ENCODE results near the gene MRPL48. TPM values are rescaled to one million over a fixed set of nuclear protein-coding genes. Genes with fewer than 3 reads are reported as not detected.
A peak's percentile ranks its signal among the peaks of the same experiment; 100 is the strongest.

MRPL48 gene
- total RNA-seq, 1 donor = 22.5 TPM

DNA sequence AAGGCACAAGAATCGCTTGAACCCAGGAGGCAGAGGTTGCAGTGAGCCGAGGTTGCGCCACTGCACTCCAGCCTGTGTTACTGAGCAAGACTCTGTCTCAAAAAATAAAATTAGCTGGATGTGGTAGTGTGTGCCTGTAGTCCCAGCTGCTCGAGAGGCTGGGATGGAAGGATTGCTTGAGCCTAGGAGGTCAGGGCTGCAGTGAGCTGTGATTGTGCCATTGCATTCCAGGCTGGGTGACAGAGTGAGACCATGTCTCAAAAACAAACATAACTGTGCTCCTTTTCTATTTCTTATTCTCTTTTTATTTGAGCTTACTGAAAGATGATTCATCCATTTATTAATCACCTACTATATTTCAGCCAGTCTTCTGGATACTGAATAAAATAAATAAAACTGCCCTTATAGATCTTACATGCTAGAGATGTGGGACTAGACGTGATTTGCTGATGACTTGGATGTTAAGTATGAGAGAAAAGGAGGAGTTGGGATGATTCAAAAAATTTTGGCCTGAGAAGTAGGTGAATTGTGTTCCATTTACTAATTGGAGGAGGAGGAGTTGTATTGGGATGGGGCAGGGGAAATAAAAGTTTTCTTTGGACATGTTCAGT is 107.2 kb downstream of the MRPL48 start:
- DNase-seq (ENCODE audit: low read depth) = no peak

GRCh38 chr11:73902303-73902702 is 114.6 kb downstream of the MRPL48 start:
- no peak overlapping the region for H3K4me3 ChIP-seq (ENCODE audit: low read depth, low read length)
- DNase-seq (ENCODE audit: low read depth) = no peak
- TF ChIP-seq CTCF (IDR thresholded peaks at IDR 0.05; ENCODE audit: insufficient read depth, low read depth, low read length) = no peak

More for the DNA sequence above, 107.2 kb downstream of the MRPL48 start:
- H3K4me3 ChIP-seq (ENCODE audit: low read depth, low read length) = no peak overlapping the region
- TF ChIP-seq CTCF (IDR thresholded peaks at IDR 0.05; ENCODE audit: insufficient read depth, low read depth, low read length) = no peak

DNA sequence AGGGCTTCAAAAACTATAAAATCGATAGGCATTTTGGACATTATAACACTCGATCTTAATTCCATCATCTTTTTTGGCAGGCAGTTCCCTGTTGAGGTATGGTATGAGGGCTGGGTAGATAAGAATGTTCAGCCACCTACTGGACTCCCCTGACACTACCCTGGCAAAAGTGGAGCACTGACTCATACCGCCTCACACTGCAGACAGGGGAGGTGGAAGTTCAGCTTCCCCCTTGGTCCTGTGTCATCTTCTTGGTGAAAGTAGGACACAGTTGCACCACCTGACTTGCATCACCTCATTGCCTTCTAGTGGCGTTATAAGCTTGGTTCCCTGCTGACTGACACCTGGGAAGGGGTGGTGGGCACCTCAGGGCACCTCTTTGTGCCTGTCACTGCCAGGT is 119.5 kb downstream of the MRPL48 start:
- DNase-seq (ENCODE audit: low read depth) = peak; percentile 6
- H3K4me3 ChIP-seq (ENCODE audit: low read depth, low read length) = no peak overlapping the region
- peak; percentile 11 for TF ChIP-seq CTCF (IDR thresholded peaks at IDR 0.05; ENCODE audit: insufficient read depth, low read depth, low read length)

DNA sequence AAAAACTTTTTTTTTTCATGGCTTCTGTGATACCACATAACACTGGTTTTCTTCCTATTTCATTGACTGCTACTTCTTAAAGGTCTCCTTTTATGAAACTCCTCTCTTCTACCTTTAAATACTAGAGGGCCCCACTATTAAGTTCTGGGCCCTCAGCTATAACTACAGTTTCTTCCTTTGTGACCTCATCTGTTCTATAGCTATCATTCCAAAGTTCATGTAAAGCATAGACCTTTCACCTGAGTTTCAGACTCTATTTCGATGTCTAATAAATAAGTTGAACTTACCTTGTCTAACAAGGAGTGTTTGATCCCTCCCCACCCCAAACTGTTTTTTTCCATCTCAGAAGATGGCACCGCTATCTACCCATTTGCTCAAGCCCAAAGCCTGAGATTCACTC is 124.4 kb downstream of the MRPL48 start:
- DNase-seq (ENCODE audit: low read depth) = no peak
- TF ChIP-seq CTCF (IDR thresholded peaks at IDR 0.05; ENCODE audit: insufficient read depth, low read depth, low read length) = no peak
- no peak overlapping the region for H3K4me3 ChIP-seq (ENCODE audit: low read depth, low read length)

DNA sequence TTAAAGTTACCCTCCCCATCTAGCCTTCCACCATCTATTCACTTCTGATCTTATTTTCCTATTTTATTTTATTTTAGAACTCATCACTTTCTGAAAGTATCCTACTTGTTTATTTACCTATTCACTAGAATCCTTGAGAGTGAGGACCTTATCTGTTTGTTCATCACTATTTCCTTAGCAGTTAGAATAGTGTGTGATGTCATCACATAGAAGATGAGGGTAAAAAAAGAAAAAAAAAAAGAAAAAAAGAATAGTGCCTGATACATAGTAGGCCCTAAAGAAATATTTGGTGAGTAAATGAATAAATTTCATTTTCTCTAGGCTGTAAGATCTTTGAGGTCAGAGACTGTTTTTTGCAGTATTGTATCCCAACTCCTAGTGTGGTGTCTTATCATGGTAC is 125.8 kb downstream of the MRPL48 start:
- H3K4me3 ChIP-seq (ENCODE audit: low read depth, low read length) = no peak overlapping the region
- TF ChIP-seq CTCF (IDR thresholded peaks at IDR 0.05; ENCODE audit: insufficient read depth, low read depth, low read length) = no peak
- DNase-seq (ENCODE audit: low read depth) = no peak

DNA sequence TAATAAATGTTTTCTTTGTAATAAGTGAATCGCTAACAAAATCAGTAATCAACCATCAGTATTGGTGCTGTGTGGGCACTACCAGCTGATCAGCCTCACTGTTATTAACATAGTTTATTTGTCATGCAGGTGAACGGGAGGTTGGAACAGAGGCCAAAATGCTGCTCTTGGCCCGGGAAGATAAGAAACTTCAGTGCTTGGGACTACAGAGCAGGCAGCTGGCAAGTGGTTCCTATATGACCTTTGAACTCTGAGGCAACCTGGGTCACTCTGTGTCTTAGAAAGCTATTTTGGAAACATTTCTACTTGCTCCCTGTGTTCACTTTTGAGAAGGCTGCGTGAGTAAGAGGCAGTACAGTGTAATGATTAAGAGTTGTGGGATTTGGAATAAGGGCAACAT is 126.6 kb downstream of the MRPL48 start:
- H3K4me3 ChIP-seq (ENCODE audit: low read depth, low read length) = no peak overlapping the region
- TF ChIP-seq CTCF (IDR thresholded peaks at IDR 0.05; ENCODE audit: insufficient read depth, low read depth, low read length) = no peak
- DNase-seq (ENCODE audit: low read depth) = no peak

Other genes starting within 250 kb of the MRPL48 start
- gene FAM168A, start 189.8 kb upstream of the MRPL48 start, total RNA-seq = 22.5 and 23.5 TPM in 2 replicates
- under 0.01 TPM in 1 of 2 replicates, not detected in the other for gene PLEKHB1, start 141.3 kb upstream of the MRPL48 start, total RNA-seq
- gene RAB6A, start 26.8 kb upstream of the MRPL48 start, total RNA-seq = 123 and 153 TPM in 2 replicates
- 69.6 and 74.3 TPM in 2 replicates for gene COA4, start 89.0 kb downstream of the MRPL48 start, total RNA-seq
- gene PAAF1, start 89.1 kb downstream of the MRPL48 start, total RNA-seq = 6.9 and 7.1 TPM in 2 replicates
- 0.86 TPM in 1 of 2 replicates, not detected in the other for gene DNAJB13, start 163.2 kb downstream of the MRPL48 start, total RNA-seq
- 2.6 and 6.1 TPM in 2 replicates for gene UCP2, start 195.0 kb downstream of the MRPL48 start, total RNA-seq
- 1.3 and 1.7 TPM in 2 replicates for gene UCP3, start 221.2 kb downstream of the MRPL48 start, total RNA-seq